Endothelial cell of umbilical vein (primary cell): ENCODE measurements around the gene TFF1. TPM values are rescaled to one million over a fixed set of nuclear protein-coding genes. Genes with fewer than 3 reads are reported as not detected.

Experiments used
- BruUV-seq: library from RNA; stranded (reverse); fragments of 400-500 nt; replicated peaks from 2 replicates; lab custom pipeline; 2021; lab: Mats Ljungman, UMichigan
- CTCF ChIA-PET: fragments of 300-600, 350-600 bp; sonication (Branson Sonifier 250); formaldehyde crosslinking; loops from one replicate; lab custom pipeline; 2021; ENCODE audit warnings: antibody characterized with exemption, inconsistent platforms; lab: Charles Lee
- POLR2A ChIA-PET: fragments of 300-600, 350-600 bp; sonication (Branson Sonifier 250); formaldehyde crosslinking; loops from one replicate; lab custom pipeline; 2021; ENCODE audit warnings: antibody characterized with exemption, inconsistent platforms; lab: Charles Lee
- DNase-seq: peaks from one replicate; pipeline ENCODE4 v3.0.0-alpha.2; 2011; ENCODE audit warnings: low read depth, low spot score
- FAIRE-seq: peaks from 2 replicates; lab custom pipeline; 2011; peaks lifted over from hg19 to GRCh38; lab: Jason Lieb, UNC
- H2AFZ ChIP-seq: 2 replicates; pipeline ENCODE4 v1.6.0; 2012; ENCODE audit warnings: low read depth, low read length, control low read depth, inconsistent platforms
- H3K27ac ChIP-seq: 2 replicates; pipeline ENCODE4 v1.5.1; 2011; ENCODE audit warnings: low read depth, mild to moderate bottlenecking, control low read depth, low read length, moderate library complexity; ENCODE audit not compliant: insufficient read depth
- H3K27me3 ChIP-seq, 2 experiments: 2 replicates each; pipeline versions ENCODE4 v1.6.0 to v1.6.1; 2011; ENCODE audit warnings: low read length in 2 of 2, mixed read lengths in 1 of 2; ENCODE audit not compliant: control insufficient read depth in 2 of 2, insufficient read depth in 2 of 2
- H3K36me3 ChIP-seq, 2 experiments: 2 replicates in 1 of 2; 3 replicates in 1 of 2; pipeline ENCODE4 v1.5.1; 2011; ENCODE audit warnings: low read length in 2 of 2, mild to moderate bottlenecking in 1 of 2, moderate library complexity in 1 of 2; ENCODE audit not compliant: control insufficient read depth in 2 of 2, insufficient read depth in 2 of 2; ENCODE audit errors: extremely low read depth in 1 of 2
- H3K4me1 ChIP-seq: 3 replicates; pipeline ENCODE4 v1.5.1; 2011; ENCODE audit warnings: mild to moderate bottlenecking, low read length; ENCODE audit not compliant: control insufficient read depth, insufficient read depth; ENCODE audit errors: extremely low read depth
- H3K4me2 ChIP-seq: 2 replicates; pipeline ENCODE4 v1.6.1; 2011; ENCODE audit warnings: low read length, control low read depth, mixed read lengths; ENCODE audit not compliant: insufficient read depth
- H3K4me3 ChIP-seq, 3 experiments: fragments of 200-600 bp in 1 of 3; sonication (generic), shearing (Covaris generic) in 1 of 3; replicated peaks in 1 of 3; 2 replicates each; pipeline ENCODE4 v1.5.1; 2011 to 2016; ENCODE audit warnings: control low read depth in 3 of 3, low read length in 3 of 3, mild to moderate bottlenecking in 2 of 3, inconsistent platforms in 1 of 3, low read depth in 1 of 3, moderate library complexity in 1 of 3; ENCODE audit not compliant: insufficient read depth in 1 of 3
- H3K79me2 ChIP-seq: 2 replicates; pipeline ENCODE4 v1.6.0; 2012; ENCODE audit warnings: low read length, inconsistent platforms; ENCODE audit not compliant: control insufficient read depth, insufficient read depth
- H3K9ac ChIP-seq: replicated peaks from 2 replicates; pipeline ENCODE3; 2011; ENCODE audit warnings: low read length, control low read depth; ENCODE audit not compliant: insufficient read depth; ENCODE audit errors: extremely low read depth
- H3K9me1 ChIP-seq: replicated peaks from 3 replicates; pipeline ENCODE4 v1.6.0; 2011; ENCODE audit warnings: mild to moderate bottlenecking, low read length; ENCODE audit not compliant: control insufficient read depth, insufficient read depth; ENCODE audit errors: extremely low read depth
- H3K9me3 ChIP-seq: replicated peaks from 2 replicates; pipeline ENCODE4 v1.5.1; 2012; ENCODE audit warnings: low read length, inconsistent platforms; ENCODE audit not compliant: control insufficient read depth, insufficient read depth
- H4K20me1 ChIP-seq: replicated peaks from 2 replicates; pipeline ENCODE3; 2011; ENCODE audit warnings: mild to moderate bottlenecking, low read length; ENCODE audit not compliant: control insufficient read depth, insufficient read depth; ENCODE audit errors: extremely low read depth
- EZH2 ChIP-seq: IDR thresholded peaks from 2 replicates; pipeline ENCODE4 v1.6.1; 2012; ENCODE audit warnings: borderline replicate concordance, low read depth, mild to moderate bottlenecking, moderate library complexity, low read length, inconsistent platforms; ENCODE audit not compliant: severe bottlenecking
- FOS ChIP-seq: IDR thresholded peaks from 2 replicates; pipeline ENCODE4 v1.6.1; 2011; ENCODE audit warnings: mild to moderate bottlenecking, low read length, moderate library complexity, borderline replicate concordance; ENCODE audit not compliant: insufficient read depth
- GATA2 ChIP-seq: IDR thresholded peaks from 2 replicates; pipeline ENCODE4 v1.7.0; 2011; ENCODE audit warnings: low read depth, mild to moderate bottlenecking, moderate library complexity, mixed read lengths, low read length; ENCODE audit not compliant: insufficient read length, insufficient read depth
- JUN ChIP-seq: IDR thresholded peaks from 2 replicates; pipeline ENCODE4 v1.6.1; 2011; ENCODE audit warnings: borderline replicate concordance, low read depth; ENCODE audit not compliant: insufficient read length, insufficient read depth
- MYC ChIP-seq: IDR thresholded peaks from one replicate; pipeline ENCODE4 v1.6.1; 2011; ENCODE audit warnings: mild to moderate bottlenecking, low read depth, low read length
- POLR2A ChIP-seq: IDR thresholded peaks from 2 replicates; pipeline ENCODE4 v1.6.1; 2012; ENCODE audit warnings: low read depth, mild to moderate bottlenecking, control low read depth, low read length
- POLR2AphosphoS5 ChIP-seq: IDR thresholded peaks from 2 replicates; pipeline ENCODE4 v1.6.1; 2012; ENCODE audit warnings: low read depth, mild to moderate bottlenecking, control low read depth, low read length, moderate library complexity; ENCODE audit not compliant: insufficient read depth
- dilution Hi-C: fragments of 300-500 bp; cut with MboI; formaldehyde crosslinking; loops from one replicate; pipeline ENCODE4 v1.15.0; 2019; ENCODE audit warnings: low sequenced_read_pairs; ENCODE audit not compliant: extremely low pct_ligation_motif_present
- intact Hi-C: fragments of 100-400 bp; cut with micrococcal nuclease; formaldehyde crosslinking; loops from one replicate; pipeline ENCODE4 v1.10.0; 2022
- polyA plus RNA-seq, 4 experiments: library from polyadenylated mRNA; depleted of rRNA in 3 of 4; stranded (reverse) in 3 of 4; unstranded in 1 of 4; fragments of >200 nt; gene quantifications; 2 replicates each; pipeline versions ENCODE4 v1.2.1 to v1.2.3, GENCODE V29; 2011 to 2012; ENCODE audit warnings: missing spikeins in 1 of 4
- total RNA-seq: library from RNA; stranded (reverse); gene quantifications from 2 replicates; pipeline ENCODE4 v1.2.3, GENCODE V29; 2021
- TF ChIP-seq, protein P1 (sequence below): IDR thresholded peaks from 2 replicates; pipeline ENCODE4 v1.6.1; 2011; ENCODE audit not compliant: insufficient read depth, insufficient read length
- TF ChIP-seq, protein P2 (sequence below), 2 donors: IDR thresholded peaks; 1 replicate in 1 of 2; 2 replicates in 1 of 2; pipeline ENCODE4 v1.5.1; 2011; ENCODE audit warnings: low read length in 2 of 2, mild to moderate bottlenecking in 2 of 2, moderate library complexity in 2 of 2, control low read depth in 1 of 2, inconsistent platforms in 1 of 2, low read depth in 1 of 2; ENCODE audit not compliant: insufficient read depth in 1 of 2; ENCODE audit errors: extremely low read depth in 1 of 2

Gene TFF1
- total and polyA plus RNA-seq, 2 donors (not counting 3 experiments of a cell fraction or from before 2014, with no cell fraction given): not detected

DNA sequence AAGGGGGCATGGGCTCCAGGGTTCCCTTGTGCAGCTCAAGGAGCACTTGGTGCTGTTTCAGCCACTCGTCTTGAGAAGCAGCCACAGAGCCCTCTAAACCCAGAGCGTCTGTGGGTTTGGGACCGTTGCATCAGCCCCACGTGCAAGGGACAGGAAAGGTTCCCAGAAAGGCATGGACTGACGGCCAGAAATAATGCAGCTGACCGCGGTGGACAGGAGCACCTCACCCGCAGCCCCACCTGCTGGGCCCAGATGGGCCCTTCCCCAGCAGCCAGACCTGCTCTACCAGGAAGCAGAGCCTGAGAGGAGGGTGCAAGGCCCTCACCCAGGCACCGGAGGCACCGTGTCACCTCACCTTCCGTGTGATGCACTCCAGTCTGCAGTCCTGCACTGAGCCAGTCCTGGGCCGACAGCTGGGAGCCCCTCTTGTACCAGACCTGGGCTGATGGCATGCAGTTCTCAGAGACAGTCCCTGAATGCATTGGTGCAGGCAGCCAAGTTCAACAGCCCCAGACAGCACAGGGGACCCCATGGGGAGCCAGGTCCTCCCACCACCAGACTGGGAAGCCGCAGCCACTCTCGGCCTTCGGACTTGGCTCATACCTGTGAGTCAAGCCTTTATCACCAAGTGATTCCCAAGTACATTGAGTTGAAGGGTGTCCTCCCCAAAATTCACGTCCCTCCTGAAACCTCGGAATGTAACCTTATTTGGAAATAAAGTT is 46.3 kb downstream of the TFF1 start:
- CTCF ChIA-PET: interaction anchor here (0.9 to 2.5 kb wide), 2 partner anchors 9 to 10 kb away, joined by 3 to 19 read pairs; no protein-coding TSS in a partner anchor
- no TSS peak for BruUV-seq
- no peak overlapping the region for H2AFZ ChIP-seq
- peaks cover 0 to 5% of the 10 kb centered on the region in 2 experiments for H3K27me3 ChIP-seq
- no peak overlapping the region for H3K27ac ChIP-seq
- no peak for FAIRE-seq
- intact Hi-C loops (no loop called here), dilution Hi-C loops (no loop called here)
- H3K4me2 ChIP-seq: no peak overlapping the region
- H3K9me3 ChIP-seq: no peaks in the 10 kb centered on the region
- no peaks in the 10 kb centered on the region for H3K79me2 ChIP-seq
- TF ChIP-seq, protein P1, sequence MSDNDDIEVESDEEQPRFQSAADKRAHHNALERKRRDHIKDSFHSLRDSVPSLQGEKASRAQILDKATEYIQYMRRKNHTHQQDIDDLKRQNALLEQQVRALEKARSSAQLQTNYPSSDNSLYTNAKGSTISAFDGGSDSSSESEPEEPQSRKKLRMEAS: no peak
- TF ChIP-seq EZH2: no peak
- TF ChIP-seq JUN: no peak
- TF ChIP-seq GATA2: no peak
- no peak for TF ChIP-seq POLR2AphosphoS5
- no peak for TF ChIP-seq FOS
- TF ChIP-seq, protein P2, sequence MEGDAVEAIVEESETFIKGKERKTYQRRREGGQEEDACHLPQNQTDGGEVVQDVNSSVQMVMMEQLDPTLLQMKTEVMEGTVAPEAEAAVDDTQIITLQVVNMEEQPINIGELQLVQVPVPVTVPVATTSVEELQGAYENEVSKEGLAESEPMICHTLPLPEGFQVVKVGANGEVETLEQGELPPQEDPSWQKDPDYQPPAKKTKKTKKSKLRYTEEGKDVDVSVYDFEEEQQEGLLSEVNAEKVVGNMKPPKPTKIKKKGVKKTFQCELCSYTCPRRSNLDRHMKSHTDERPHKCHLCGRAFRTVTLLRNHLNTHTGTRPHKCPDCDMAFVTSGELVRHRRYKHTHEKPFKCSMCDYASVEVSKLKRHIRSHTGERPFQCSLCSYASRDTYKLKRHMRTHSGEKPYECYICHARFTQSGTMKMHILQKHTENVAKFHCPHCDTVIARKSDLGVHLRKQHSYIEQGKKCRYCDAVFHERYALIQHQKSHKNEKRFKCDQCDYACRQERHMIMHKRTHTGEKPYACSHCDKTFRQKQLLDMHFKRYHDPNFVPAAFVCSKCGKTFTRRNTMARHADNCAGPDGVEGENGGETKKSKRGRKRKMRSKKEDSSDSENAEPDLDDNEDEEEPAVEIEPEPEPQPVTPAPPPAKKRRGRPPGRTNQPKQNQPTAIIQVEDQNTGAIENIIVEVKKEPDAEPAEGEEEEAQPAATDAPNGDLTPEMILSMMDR (IDR thresholded peaks at IDR 0.05; ENCODE audit: extremely low read depth in 1 of 2, insufficient read depth in 1 of 2, low read depth in 1 of 2, low read length in 2 of 2): no peak
- TF ChIP-seq POLR2A: no peak
- TF ChIP-seq MYC: no peak
- no peaks in the 10 kb centered on the region for H3K9me1 ChIP-seq
- H3K4me3 ChIP-seq: no peak overlapping the region
- H4K20me1 ChIP-seq: no peaks in the 10 kb centered on the region
- H3K9ac ChIP-seq: no peak overlapping the region
- POLR2A ChIA-PET: no interaction called here
- no peaks in the 10 kb centered on the region for H3K4me1 ChIP-seq
- H3K36me3 ChIP-seq: no peaks in the 10 kb centered on the region
- DNase-seq: no peak
